OCI-LY1 (cell line): ENCODE data around the gene TTC38.

Source experiments
- H2AFZ ChIP-seq: fragments of 200-600 bp; sonication (generic), shearing (Covaris generic); 2 replicates; pipeline ENCODE4 v1.6.0; 2014; ENCODE audit warnings: antibody characterized with exemption, mild to moderate bottlenecking, low read length
- H3F3A ChIP-seq: fragments of 200-600 bp; sonication (generic), shearing (Covaris generic); 2 replicates; pipeline ENCODE4 v1.6.0; 2014; ENCODE audit warnings: mild to moderate bottlenecking, antibody characterized with exemption, low read length, moderate library complexity; ENCODE audit not compliant: insufficient read depth
- H3K27ac ChIP-seq: fragments of 200-600 bp; sonication (generic); 2 replicates; pipeline ENCODE4 v1.5.1; 2014; ENCODE audit warnings: low read length, mixed run types, mild to moderate bottlenecking, low read depth; ENCODE audit not compliant: poor library complexity, severe bottlenecking
- H3K27me3 ChIP-seq: fragments of 200-600 bp; sonication (generic); 2 replicates; pipeline ENCODE4 v1.6.0; 2014; ENCODE audit warnings: antibody characterized with exemption, mild to moderate bottlenecking, low read length, moderate library complexity; ENCODE audit not compliant: insufficient read depth
- H3K36me3 ChIP-seq: fragments of 200-600 bp; sonication (generic); 2 replicates; pipeline ENCODE4 v1.6.1; 2014; ENCODE audit warnings: mild to moderate bottlenecking, antibody characterized with exemption, low read length, moderate library complexity, mixed read lengths; ENCODE audit not compliant: insufficient read depth
- H3K4me1 ChIP-seq: fragments of 200-600 bp; sonication (generic); 2 replicates; pipeline ENCODE4 v1.5.1; 2014; ENCODE audit warnings: mild to moderate bottlenecking, low read length, moderate library complexity; ENCODE audit not compliant: insufficient read depth, severe bottlenecking
- H3K4me2 ChIP-seq: fragments of 200-600 bp; sonication (generic), shearing (Covaris generic); 2 replicates; pipeline ENCODE4 v1.6.1; 2014; ENCODE audit warnings: low read length
- H3K4me3 ChIP-seq: fragments of 200-600 bp; sonication (generic); 2 replicates; pipeline ENCODE4 v1.5.1; 2014; ENCODE audit warnings: low read length, low read depth, mild to moderate bottlenecking, mixed read lengths; ENCODE audit not compliant: poor library complexity, severe bottlenecking
- H3K79me2 ChIP-seq: fragments of 200-600 bp; shearing (Covaris generic); 2 replicates; pipeline ENCODE4 v1.6.1; 2016; ENCODE audit warnings: mixed run types, low read length, mixed read lengths; ENCODE audit not compliant: insufficient read depth
- H3K9ac ChIP-seq: fragments of 200-600 bp; sonication (generic), shearing (Covaris generic); 2 replicates; pipeline ENCODE4 v1.6.1; 2014; ENCODE audit warnings: mild to moderate bottlenecking, low read length, mixed read lengths
- H3K9me2 ChIP-seq: fragments of 200-600 bp; sonication (generic), shearing (Covaris generic); 2 replicates; pipeline ENCODE4 v1.6.1; 2014; ENCODE audit warnings: low read depth, mild to moderate bottlenecking, low read length, mixed read lengths
- H3K9me3 ChIP-seq: fragments of 200-600 bp; shearing (Covaris generic); 2 replicates; pipeline ENCODE4 v1.6.1; 2014; ENCODE audit warnings: low read length, mixed read lengths
- H4K20me1 ChIP-seq: fragments of 200-600 bp; sonication (generic), shearing (Covaris generic); 2 replicates; pipeline ENCODE4 v1.6.0; 2016; ENCODE audit warnings: mild to moderate bottlenecking, low read length; ENCODE audit not compliant: insufficient read depth
- CTCF ChIP-seq: fragments of 200-600 bp; sonication (generic), shearing (Covaris generic); IDR thresholded peaks from 2 replicates; pipeline ENCODE4 v1.5.1; 2017; ENCODE audit warnings: mild to moderate bottlenecking, antibody characterized with exemption, low read length, moderate library complexity, mixed read lengths
- EZH2 ChIP-seq: fragments of 200-600 bp; sonication (generic), shearing (Covaris generic); IDR thresholded peaks from 2 replicates; pipeline ENCODE4 v1.8.0; 2017; ENCODE audit warnings: borderline replicate concordance, mixed run types, mild to moderate bottlenecking, antibody characterized with exemption, low read length, moderate library complexity, mixed read lengths

TTC38 gene

GRCh38 chr22:46276563-46276962, 8.8 kb downstream of the TTC38 start:
- TF ChIP-seq CTCF = no peak
- TF ChIP-seq EZH2 = no peak
- Histone ChIP-seq H3K79me2 (no peaks in the 10 kb centered on the region), H3K36me3 (no peaks in the 10 kb centered on the region), H3K27ac (no peak overlapping the region), H3F3A (no peaks in the 10 kb centered on the region), H3K27me3 (peaks cover 10% of the 10 kb centered on the region), H4K20me1 (no peaks in the 10 kb centered on the region), H2AFZ (no peak overlapping the region), H3K4me1 (peaks cover 11% of the 10 kb centered on the region), H3K9me2 (no peaks in the 10 kb centered on the region), H3K9ac (no peak overlapping the region), H3K4me3 (no peak overlapping the region), H3K9me3 (no peaks in the 10 kb centered on the region), H3K4me2 (no peak overlapping the region)

DNA sequence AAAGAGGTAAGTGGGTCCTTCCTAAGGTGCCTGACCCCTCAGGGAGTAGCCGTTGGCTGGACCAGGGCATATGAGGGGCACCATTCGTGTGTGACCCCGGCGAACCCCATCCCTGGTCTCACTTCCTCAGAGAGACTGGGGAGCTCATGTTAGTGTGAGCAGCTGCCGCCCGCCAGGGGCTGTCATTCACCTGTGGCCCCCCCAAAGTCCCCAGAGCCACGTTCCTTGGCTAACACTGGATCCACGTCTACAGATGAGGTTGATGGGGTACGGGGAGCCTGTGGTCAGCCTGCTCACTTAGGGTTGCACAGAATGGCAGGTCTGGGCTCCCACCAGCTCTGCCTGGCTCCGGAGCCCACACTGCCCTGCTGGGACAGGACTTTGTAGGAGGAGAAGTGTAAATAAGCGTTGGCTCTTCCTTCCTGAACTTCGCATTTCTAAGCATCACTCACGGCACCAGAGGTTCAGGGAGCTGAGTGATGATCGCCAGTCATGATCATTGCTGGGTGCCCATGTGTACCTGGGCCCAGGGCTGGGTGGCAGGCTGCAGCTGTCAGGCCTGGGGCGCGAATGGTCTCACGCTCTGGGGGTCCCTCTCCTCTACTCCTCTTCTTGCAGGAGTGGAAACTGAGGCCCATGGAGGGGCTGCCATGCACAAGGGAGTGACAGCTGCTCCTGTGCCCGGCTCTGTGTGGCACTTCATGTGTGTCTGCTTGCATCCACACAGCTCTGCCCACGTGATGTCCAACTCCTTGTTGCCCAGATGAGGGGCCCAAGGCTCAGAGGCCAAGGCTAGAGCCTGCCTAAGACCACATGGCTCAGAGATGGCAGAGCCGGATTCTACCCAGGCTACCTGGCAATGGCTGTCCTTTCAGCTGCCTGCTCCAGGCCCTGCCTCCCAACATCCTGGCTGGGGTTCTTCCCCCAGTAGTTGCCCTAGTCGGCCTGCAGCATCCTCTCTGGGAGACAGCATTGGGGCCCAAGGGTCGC, 11.1 kb downstream of the TTC38 start:
- Histone ChIP-seq H3K27ac (no peak overlapping the region), H3K4me2 (no peak overlapping the region), H4K20me1 (no peaks in the 10 kb centered on the region), H3K4me3 (no peak overlapping the region), H3K9me2 (no peaks in the 10 kb centered on the region), H2AFZ (no peak overlapping the region), H3F3A (no peaks in the 10 kb centered on the region), H3K9ac (no peak overlapping the region), H3K36me3 (no peaks in the 10 kb centered on the region), H3K9me3 (no peaks in the 10 kb centered on the region), H3K79me2 (no peaks in the 10 kb centered on the region), H3K4me1 (peaks cover 11% of the 10 kb centered on the region), H3K27me3 (0 out of 2 replicates have a peak, but pooled peaks cover 7% of the 10 kb centered on the region)
- TF ChIP-seq CTCF = no peak
- TF ChIP-seq EZH2 = no peak

DNA sequence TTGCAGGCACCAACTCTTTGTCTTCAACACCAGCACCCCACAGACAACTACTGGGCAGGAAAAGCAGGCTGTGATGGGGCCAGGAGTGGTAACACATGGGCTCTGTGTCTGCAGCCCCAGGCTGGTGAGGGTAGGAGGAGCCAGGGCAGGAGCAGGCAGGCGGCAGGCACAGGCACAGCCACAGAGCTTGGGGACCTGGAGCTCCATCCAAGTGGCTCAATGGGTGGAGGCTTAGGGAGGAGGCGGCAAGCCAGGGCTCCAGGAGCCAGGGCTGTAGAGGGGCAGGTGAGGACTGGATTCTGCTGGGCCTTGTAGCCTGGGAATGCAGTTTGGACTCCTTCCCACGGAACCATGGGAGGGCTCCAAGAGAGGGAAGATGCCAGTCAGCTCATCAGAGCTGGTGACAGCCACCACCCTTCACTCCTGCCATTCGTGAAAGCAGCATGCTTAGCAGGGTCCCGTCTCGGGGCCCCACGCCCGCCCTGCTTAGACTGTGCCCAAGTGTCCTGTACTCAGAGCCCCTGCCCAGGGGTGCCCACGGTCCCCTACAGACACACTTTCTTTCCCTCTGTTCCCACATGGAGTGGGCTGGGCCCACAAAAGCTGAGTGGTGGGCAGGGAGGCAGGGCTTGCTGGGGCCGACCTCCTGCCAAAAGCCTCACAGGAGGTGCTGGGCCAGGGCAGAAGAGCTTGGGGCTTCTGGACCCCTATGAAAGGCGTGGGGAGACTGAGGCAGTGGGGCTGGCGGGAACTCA, 12.4 kb downstream of the TTC38 start:
- Histone ChIP-seq H3K4me2 (no peak overlapping the region), H3K27me3 (0 out of 2 replicates have a peak, but pooled peaks cover 7% of the 10 kb centered on the region), H3K9ac (no peak overlapping the region), H3K4me1 (peaks cover 11% of the 10 kb centered on the region), H2AFZ (no peak overlapping the region), H3K79me2 (no peaks in the 10 kb centered on the region), H3K27ac (no peak overlapping the region), H3K9me3 (no peaks in the 10 kb centered on the region), H3K9me2 (no peaks in the 10 kb centered on the region), H3K36me3 (no peaks in the 10 kb centered on the region), H4K20me1 (no peaks in the 10 kb centered on the region), H3K4me3 (no peak overlapping the region), H3F3A (no peaks in the 10 kb centered on the region)
- TF ChIP-seq EZH2 (no peak), CTCF (no peak)
